ENCODE results near the gene NR5A2.

Gene NR5A2

DNA sequence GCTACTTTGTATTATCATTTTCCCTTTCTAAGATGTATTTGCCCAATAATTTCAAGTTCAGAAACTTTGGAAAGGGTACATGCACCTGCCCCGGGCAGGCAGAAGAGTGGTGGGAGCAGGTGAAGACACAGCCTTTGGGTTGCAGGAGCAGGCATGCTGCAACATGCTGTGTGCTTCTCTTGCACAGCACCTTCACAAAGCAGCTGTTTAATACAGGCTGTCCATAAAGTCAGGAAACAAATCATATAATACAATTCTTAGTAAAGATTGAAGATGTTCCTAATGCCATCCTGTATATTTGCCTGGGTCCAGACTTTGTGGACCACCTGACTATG lies 199.4 kb downstream of the NR5A2 start:
- TF ChIP-seq, protein P1, sequence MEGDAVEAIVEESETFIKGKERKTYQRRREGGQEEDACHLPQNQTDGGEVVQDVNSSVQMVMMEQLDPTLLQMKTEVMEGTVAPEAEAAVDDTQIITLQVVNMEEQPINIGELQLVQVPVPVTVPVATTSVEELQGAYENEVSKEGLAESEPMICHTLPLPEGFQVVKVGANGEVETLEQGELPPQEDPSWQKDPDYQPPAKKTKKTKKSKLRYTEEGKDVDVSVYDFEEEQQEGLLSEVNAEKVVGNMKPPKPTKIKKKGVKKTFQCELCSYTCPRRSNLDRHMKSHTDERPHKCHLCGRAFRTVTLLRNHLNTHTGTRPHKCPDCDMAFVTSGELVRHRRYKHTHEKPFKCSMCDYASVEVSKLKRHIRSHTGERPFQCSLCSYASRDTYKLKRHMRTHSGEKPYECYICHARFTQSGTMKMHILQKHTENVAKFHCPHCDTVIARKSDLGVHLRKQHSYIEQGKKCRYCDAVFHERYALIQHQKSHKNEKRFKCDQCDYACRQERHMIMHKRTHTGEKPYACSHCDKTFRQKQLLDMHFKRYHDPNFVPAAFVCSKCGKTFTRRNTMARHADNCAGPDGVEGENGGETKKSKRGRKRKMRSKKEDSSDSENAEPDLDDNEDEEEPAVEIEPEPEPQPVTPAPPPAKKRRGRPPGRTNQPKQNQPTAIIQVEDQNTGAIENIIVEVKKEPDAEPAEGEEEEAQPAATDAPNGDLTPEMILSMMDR (IDR thresholded peaks at IDR 0.05), result no peak
- no peak for TF ChIP-seq ZFX (IDR thresholded peaks at IDR 0.05; ENCODE audit: borderline replicate concordance)
- H3K27ac ChIP-seq, result no peak overlapping the region

Measured in 22Rv1 (cell line).